NCI-H510A (cell line): ENCODE data around the gene YWHAQ.

Experiments
- DNase-seq: peaks from one replicate; lab custom pipeline; 2025; lab: John Stamatoyannopoulos, UW

Gene YWHAQ

GRCh38 chr2:9655441-9656269 lies 24.9 kb upstream of the YWHAQ start:
- DNase-seq: no peak

- DNase-seq: no peak
Observed at GRCh38 chr2:9654452-9655100, 23.8 kb upstream of the YWHAQ start.

GRCh38 chr2:9653485-9654271 lies 22.9 kb upstream of the YWHAQ start:
- DNase-seq: no peak

GRCh38 chr2:9652898-9653479 lies 22.2 kb upstream of the YWHAQ start:
- no peak for DNase-seq

GRCh38 chr2:9652267-9652666 lies 21.5 kb upstream of the YWHAQ start:
- no peak for DNase-seq

GRCh38 chr2:9650119-9650821 lies 19.5 kb upstream of the YWHAQ start:
- no peak for DNase-seq

- no peak for DNase-seq
Observed at GRCh38 chr2:9649261-9649660, 18.5 kb upstream of the YWHAQ start.

- DNase-seq: peak; percentile 91
Observed at GRCh38 chr2:9648821-9649220, 18.0 kb upstream of the YWHAQ start.

GRCh38 chr2:9647884-9648283 lies 17.1 kb upstream of the YWHAQ start:
- DNase-seq: no peak

- peak; percentile 19 for DNase-seq
Observed at GRCh38 chr2:9646196-9647030, 15.6 kb upstream of the YWHAQ start.

GRCh38 chr2:9644603-9645002 lies 13.8 kb upstream of the YWHAQ start:
- peak; percentile 90 for DNase-seq

- DNase-seq: no peak
Observed at GRCh38 chr2:9644021-9644420, 13.2 kb upstream of the YWHAQ start.

- DNase-seq: no peak
Observed at GRCh38 chr2:9641641-9642040, 10.8 kb upstream of the YWHAQ start.

GRCh38 chr2:9640403-9641104 lies 9.8 kb upstream of the YWHAQ start:
- DNase-seq: no peak

- no peak for DNase-seq
Observed at GRCh38 chr2:9639740-9640343, 9.0 kb upstream of the YWHAQ start.

GRCh38 chr2:9639000-9639602 lies 8.3 kb upstream of the YWHAQ start:
- DNase-seq: no peak

GRCh38 chr2:9638532-9638931 lies 7.7 kb upstream of the YWHAQ start:
- DNase-seq: no peak

- no peak for DNase-seq
Observed at GRCh38 chr2:9637330-9637729, 6.5 kb upstream of the YWHAQ start.

GRCh38 chr2:9634133-9634532 lies 3.3 kb upstream of the YWHAQ start:
- DNase-seq: no peak
